GM19043 (cell line): ENCODE measurements around the gene NBPF12.
"Not testable (repeated sequence)": the region's sequence is repeated elsewhere in the genome, so short reads cannot be mapped to it uniquely, and the experiment has no call there.

Experiments used
- ATAC-seq: cut with Tn5 transposase; IDR thresholded peaks from one replicate; pipeline ENCODE4 v1.9.1; 2021; ENCODE audit warnings: low read depth; ENCODE audit not compliant: unreplicated experiment

NBPF12 gene

GRCh38 chr1:146938242-146938902 is at the start of gene NBPF12:
Gene NBPF12 (plus strand): TSS chr1:146938324. CDS start chr1:146960144, 21,820 bp downstream.
- ATAC-seq, result peak; percentile 59

- not testable (repeated sequence) for ATAC-seq
Measured at GRCh38 chr1:146891355-146891754, 46.8 kb upstream of the NBPF12 start.

- not testable (repeated sequence) for ATAC-seq
Measured at GRCh38 chr1:146892331-146892730, 45.8 kb upstream of the NBPF12 start.

GRCh38 chr1:146907565-146908261 is 30.4 kb upstream of the NBPF12 start:
- not testable (repeated sequence) for ATAC-seq

DNA sequence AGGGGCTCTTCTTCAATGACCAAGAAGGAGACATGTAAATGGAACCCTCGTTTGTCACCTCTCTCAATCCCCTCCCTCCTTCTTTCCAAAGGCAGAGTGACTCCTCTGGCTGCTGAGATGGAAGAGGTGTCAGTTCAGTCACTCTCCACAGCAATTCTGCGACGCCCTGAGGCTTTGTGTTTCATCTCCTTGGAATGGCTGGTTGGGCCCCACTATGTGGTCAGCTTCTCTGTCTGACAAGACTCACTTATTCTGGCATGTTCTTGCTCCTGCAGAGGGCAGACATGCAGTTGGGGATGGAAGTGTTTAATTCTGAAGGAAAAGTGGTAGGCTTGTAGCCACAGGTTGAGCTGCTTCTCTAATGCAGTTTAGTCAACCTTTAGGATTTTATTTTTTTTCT is 25.1 kb upstream of the NBPF12 start:
- ATAC-seq, result not testable (repeated sequence)

- not testable (repeated sequence) for ATAC-seq
Measured at GRCh38 chr1:146920811-146921210, 17.3 kb upstream of the NBPF12 start.

GRCh38 chr1:146922614-146923013 is 15.5 kb upstream of the NBPF12 start:
- not testable (repeated sequence) for ATAC-seq

DNA sequence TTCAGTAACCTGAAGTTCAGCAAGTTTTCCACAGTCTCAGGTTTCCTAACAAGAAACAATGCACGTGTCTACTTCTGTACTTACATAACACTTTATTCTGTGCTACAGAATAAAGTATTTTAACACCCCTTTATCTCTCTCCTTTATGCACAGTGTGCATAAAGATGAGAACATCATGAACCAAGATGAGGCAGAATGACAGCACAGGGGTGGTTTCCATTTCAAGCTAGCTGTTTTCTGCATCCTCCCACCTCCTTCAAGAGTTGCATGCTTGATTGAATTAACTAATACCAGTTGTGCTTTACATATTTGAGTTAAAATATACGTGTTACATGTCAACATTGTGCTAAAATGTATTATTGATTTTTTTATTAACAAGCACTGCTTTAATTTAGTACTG is 14.0 kb upstream of the NBPF12 start:
- ATAC-seq, result not testable (repeated sequence)

DNA sequence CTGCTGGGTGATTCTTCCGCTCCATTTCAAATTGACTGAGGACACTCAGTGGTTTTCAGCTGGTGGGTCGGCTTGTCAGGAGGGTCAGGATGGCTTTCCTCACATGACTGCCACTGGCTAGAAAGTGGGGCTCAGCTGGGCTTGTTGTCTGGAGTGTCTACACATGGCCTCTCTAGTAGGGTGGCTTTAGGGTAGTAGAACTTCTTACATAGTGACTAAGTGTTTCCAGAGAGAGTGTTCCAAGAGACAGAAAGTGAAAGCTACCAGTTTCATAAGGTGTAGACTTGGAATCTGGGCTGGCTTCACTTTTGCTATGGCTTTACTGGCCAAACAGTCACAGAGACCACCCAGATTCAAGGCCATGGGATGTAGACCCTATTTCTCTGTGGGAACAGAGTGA is 11.7 kb upstream of the NBPF12 start:
- not testable (repeated sequence) for ATAC-seq

DNA sequence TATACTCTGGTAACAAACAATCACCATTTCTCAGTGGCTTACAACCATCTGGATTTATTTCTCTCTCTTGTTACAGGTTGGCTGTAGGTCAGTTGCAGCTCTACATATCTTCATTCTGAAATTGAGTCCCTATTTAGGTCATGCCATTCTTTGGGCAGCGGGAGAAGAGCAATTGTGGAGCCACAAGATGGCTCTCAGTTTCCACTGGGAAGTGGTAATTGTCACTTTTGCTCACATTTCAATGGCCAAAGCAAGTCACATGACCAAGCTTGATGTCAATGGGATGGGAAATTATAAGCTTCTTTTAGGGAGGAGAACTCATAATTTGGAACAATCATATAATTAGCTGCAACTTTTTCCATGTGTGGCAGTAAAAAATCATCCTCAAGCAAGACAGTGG is 7.9 kb upstream of the NBPF12 start:
- ATAC-seq, result not testable (repeated sequence)

- ATAC-seq, result peak; percentile 36
Measured at GRCh38 chr1:146934390-146935223, 3.5 kb upstream of the NBPF12 start.

DNA sequence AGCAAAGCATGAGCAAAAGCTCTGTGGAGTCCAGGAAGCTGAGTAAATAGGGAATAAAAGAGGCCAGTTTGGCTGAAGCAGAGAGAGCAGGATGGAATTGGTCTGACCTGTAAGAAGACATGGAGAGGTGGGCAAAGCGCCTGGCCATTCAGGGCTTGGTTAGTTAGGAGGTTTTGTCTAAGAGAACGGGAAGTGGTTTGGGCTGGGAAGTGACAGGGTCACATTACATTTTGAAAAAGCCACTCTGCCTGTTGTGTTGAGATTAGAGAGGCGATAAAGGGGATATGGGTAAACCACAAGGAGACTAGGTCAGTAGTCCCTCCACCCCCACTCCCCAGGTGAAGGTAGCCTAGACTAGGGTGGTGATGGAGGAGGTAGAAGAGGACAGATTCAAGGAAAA is 662 bp upstream of the NBPF12 start:
- not testable (repeated sequence) for ATAC-seq

DNA sequence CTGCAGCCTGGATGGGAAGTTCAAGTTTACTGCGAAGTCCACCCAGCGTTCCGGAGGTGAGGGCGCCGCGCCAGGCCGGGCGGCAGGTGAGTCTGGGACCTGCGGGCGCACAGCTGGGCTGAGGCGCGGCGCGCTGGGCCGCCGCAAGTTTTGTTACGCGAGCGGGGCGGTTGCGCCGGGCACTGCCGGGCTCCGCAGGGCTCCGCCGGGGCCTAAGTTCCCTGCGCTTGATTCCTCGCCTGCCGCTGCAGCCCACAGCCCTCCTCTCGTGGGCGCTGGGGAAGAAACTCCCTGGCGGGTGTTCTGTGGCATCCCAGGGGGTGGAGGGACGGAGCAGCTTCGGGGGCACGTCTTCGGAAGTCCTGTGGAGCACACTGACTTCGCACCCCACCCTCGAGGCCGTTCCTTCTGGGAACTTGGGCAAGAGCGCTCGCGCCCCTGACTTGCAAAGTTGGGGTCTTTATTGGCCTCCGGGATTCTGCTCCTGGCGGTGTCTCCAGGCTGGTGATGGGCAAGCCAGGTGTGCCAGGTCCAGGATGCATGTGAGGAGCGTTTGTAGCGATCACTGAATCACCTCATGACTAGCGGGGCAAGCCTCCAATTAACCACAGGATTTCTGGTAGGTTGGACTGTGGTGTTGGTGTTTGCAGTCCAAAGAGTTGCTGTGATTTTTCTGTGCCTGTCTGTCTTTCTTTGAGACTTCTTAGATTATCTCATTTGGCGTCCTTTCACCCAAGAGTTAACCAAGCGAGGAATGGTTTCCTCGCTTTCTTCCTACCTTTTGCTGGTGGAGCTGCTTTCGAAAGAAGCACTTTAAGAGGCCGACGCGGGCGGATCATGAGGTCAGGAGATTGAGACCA is 1.0 kb downstream of the NBPF12 start:
- not testable (repeated sequence) for ATAC-seq

- ATAC-seq, result not testable (repeated sequence)
Measured at GRCh38 chr1:146940293-146940692, 2.2 kb downstream of the NBPF12 start.

DNA sequence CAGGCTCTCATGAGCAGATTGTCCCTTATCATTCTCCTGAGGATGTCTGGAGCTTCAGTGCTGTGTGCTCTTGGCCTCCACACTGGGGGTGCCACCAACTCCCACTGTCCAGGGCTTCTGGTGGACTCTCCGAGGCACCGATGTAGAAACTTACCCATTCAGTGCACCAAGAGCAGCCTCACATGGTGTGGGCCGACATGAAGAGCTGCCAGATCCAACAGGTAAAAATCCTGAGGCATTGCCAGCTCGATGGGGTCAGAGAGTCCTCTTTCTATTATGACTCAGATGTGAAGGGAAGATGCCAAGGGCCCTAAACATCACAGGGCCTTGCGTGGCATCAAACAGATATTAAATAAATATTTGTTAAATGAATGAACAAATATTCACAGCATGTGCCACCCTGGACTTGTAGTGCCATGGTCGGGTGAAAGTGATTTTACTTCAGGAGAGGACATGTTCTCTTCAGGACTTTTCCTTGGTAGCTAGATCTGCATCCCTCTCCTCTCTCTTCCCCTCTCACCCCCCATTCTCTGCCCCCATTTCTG is 5.3 kb downstream of the NBPF12 start:
- ATAC-seq, result not testable (repeated sequence)

- ATAC-seq, result not testable (repeated sequence)
Measured at GRCh38 chr1:146948127-146948526, 10.0 kb downstream of the NBPF12 start.

- ATAC-seq, result not testable (repeated sequence)
Measured at GRCh38 chr1:146964340-146964739, 26.2 kb downstream of the NBPF12 start.

DNA sequence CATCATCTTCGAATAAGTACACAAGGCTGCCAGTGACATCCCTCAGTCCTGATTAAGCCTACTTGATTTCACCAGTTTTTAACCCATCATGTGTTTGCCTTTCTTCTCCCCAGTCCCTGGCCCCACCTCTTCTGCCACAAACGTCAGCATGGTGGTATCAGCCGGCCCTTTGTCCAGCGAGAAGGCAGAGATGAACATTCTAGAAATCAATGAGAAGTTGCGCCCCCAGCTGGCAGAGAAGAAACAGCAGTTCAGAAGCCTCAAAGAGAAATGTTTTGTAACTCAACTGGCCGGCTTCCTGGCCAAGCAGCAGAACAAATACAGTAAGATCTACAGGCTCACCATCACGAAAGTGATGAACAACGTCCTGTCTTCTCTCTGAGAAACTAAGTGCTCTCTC is 28.2 kb downstream of the NBPF12 start:
- not testable (repeated sequence) for ATAC-seq

DNA sequence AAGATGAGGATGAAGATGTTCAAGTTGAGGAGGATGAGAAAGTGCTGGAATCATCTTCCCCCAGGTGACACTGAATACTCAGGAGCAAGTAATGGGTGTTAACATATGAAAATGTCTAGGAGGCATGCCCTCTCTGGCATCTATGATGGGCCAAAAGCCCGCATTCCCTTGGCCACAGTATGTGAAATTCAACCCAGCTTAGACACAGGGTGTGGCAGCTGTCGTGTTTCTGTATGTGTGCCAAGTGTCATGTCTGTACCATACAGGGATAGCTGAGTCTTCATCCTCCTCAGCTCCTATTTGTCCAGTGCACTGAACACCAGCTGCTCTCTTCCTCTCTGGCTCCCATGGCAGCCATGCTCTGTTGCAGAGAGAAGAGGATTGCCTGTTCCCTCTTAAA is 32.5 kb downstream of the NBPF12 start:
- ATAC-seq, result not testable (repeated sequence)

DNA sequence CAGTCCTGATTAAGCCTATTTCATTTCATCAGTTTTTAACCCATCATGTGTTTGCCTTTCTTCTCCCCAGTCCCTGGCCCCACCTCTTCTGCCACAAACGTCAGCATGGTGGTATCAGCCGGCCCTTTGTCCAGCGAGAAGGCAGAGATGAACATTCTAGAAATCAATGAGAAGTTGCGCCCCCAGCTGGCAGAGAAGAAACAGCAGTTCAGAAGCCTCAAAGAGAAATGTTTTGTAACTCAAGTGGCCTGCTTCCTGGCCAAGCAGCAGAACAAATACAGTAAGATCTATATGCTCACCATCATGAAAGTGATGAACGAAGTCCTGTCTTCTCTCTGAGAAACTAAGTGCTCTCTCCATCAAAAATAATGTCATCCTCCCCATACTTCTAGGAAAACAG is 34.6 kb downstream of the NBPF12 start:
- ATAC-seq, result not testable (repeated sequence)
